SH-SY5Y (cell line): ENCODE results near the gene ZFR2.

Experiments used
- GATA2 ChIP-seq: IDR thresholded peaks from 2 replicates; pipeline ENCODE4 v1.6.1; 2011; ENCODE audit warnings: mild to moderate bottlenecking, low read depth, low read length
- GATA3 ChIP-seq: IDR thresholded peaks from 2 replicates; pipeline ENCODE4 v1.6.1; 2011; ENCODE audit warnings: low read depth, mild to moderate bottlenecking, low read length, moderate library complexity

ZFR2 gene

DNA sequence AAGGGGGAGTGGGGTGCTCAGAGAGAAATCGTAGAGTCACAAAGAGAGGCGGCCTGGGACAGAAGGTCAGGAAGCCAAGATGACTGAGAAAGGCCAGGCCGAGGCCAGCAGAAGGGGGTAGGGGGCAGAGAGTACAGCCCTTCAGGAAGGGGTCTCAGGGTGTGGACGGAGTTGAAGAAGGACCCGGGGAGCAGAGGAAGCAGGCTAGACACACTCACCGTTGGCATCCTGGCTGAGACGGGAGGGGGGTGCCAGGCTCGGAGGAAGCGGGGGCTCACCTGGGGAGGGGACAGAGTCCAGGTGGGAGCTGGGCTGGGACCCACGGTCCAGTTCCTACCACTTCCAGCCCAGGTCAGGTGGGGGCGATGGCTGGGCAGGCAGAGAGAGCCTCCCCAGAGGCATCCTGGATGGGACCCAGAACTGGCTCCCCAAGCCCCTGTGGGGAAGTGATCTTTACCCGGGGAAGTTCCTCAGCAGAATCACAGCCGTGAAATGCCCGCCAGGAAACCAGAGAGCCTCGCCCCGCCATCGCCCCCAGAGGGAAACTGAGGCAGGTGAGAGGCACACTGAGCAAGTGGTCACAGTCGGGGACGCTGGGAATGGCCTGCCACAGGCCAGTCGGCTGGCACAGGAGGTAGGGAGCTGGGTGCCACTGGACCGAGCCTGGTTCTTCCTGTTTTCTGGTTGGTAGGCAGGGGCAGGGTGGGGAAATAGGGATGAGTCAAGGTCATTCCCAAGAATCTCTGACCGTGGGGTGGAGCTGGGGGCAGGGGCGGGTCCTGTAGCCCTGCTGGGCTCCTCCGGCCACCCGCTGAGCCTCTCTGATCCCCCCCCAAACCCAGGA is 84.0 kb downstream of the ZFR2 start:
- TF ChIP-seq GATA3 (no peak), GATA2 (no peak)

DNA sequence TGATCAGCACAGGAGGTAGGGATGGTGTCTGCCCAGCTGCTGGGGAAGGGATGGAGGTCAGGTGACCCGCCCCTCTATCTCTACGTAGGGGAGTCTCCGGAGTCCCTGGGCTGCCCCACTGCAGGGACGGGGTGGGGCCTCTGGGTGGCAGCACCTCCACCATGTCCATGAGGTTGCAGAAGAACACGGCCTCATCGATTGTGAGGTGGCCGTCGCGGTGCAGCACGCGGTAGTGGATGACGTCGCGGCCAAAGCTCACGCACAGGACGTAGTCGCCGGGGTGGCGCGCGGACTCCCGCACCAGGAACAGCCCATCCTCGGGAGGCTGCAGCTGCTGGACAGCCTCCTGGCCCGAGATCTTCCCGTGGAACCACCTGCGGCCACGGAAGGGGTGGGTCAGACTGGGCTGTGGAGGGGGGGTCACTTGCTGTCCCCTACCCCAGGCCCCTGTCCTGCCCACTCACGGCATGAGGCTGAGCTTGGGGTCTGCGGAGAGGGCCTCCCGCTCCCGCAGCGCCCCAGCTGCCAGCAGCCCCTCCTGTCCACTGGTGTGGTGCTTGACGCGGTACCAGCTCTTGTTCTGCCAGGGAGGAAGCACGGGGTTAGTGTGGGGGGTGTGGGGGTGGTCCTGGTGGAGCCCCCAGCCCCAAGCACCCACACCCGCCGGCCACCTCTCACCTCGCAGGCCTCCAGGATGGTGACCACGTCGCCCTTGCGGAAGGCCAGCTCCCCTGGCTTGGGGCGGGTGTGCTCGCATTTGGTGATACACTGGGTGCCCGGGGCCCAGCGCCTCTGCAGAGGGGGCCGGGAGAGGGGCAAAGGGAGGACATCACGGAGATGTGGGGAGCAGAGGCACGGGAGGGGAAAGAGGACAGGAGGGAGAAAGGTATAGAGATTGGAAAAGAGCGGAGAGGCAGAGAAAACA is 84.9 kb downstream of the ZFR2 start:
- TF ChIP-seq GATA2 = no peak
- TF ChIP-seq GATA3 = no peak

DNA sequence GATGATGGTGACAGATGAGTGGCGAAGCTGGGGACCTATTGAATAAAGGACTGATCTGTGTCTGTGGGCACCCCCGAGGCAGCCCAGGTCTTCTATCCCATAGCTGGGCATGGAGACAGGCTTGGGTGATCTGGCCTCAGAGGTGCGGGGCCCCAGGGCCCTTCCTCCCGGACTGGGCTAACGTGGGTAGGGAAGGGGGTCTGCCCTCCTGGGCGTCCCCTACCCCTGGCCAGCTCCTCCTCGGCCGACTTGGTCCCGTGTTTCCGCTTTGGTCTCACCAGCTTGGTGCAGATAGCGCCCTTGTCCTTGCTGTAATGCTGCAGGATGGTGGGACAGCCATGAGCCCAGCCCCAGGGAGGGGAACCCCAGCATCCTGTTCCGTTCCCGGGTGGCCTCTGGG is 85.9 kb downstream of the ZFR2 start:
- no peak for TF ChIP-seq GATA3
- TF ChIP-seq GATA2 = no peak

DNA sequence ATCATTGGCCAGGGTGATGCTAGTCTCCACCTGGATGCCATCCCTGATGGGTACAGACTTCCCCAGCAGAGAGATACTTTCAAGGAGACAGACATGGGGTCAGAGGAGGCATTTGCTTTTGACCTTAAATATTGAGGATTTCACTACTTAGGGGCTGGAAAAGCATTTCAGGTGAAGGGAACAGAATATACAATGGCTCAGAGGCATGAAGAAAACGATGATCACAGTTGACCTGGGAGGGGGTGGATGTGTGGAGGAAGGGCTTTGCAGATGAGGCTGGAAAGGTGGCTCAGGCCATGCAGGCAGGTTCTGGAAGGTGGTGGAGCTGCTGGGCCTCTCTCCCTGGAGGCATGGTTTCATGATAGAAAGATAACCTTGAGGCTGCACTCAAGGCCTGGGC is 86.5 kb downstream of the ZFR2 start:
- TF ChIP-seq GATA3 (no peak), GATA2 (no peak)

DNA sequence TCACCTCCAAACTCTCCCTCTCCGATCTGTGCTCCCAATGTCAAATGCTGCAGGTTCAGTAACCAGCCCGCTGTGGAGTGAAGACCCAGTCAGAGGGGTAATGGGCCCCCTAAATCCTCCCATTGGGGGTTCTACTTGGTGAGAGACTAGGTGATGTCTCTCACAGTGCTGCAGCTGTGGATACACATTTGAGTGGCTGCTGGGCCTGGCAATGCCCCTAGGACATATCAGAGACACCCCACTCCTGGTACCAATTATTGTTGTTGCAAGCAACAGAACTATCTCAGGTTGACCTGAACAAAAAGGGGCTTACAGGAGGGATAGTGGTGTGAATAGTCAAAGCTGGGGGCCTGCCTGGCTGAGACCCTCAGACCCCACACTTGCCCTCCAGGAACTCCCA is 87.2 kb downstream of the ZFR2 start:
- TF ChIP-seq GATA2 = no peak
- no peak for TF ChIP-seq GATA3

DNA sequence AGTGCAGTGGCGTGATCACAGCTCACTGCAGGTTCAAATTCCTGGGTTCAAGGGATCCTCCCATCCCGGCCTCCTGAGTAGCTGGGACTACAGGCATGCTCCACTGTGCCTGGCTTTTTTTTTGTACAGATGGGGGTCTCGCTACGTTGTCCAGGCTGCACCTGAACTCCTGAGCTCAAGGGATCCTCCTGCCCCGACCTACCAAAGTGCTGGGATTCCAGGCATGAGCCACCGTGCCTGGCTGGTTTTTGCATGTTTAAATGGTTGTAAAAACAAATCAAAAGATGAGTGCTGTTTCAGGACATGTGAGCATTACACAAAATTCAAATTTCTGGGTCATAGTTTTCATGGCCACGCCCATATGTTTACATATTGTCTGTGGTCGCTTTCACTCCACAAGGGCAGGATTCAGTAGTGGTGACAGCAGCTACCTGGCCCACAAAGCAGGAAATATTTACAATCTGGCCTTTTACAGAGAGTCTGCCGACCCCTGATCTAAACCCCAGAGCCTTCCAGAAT is 88.0 kb downstream of the ZFR2 start:
- TF ChIP-seq GATA3 (no peak), GATA2 (no peak)

DNA sequence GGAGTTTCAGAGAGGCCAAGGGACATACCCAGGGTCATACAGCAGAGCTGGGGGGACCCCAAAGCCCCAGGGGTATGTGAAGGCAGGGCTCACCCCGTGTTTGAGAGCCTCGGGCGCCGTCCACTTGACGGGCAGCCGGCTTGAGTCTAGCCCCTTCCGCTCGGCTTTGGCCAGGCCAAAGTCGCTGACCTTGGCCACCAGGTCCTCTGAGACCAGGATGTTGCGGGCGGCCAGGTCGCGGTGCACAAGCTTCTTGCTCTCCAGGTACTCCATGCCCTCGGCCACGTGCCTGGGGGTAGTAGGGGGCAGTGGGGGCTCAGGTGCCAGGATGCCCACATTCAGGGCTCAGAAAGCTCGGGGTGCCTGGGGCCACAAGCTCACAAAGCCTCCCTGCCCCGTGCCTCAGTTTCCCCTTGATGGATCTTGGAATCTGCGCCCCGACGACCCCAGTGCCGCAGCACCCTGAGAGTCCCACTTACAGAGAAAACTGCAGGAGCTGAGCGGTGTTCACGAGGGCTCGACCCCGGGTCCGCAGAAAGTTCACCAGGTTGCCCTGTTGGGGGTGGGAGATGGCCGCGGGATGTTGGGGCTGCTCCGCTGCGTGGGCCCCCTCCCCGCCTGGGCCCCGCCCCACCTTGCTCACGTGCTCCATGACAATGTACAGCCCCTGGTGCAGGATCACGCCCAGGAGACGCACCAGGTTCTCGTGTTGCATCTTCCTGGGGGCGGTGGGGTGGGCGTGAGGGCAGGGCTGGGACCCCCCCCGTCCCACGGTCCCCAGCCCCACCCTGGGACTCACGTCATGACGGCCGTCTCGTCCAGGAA is 89.7 kb downstream of the ZFR2 start:
- TF ChIP-seq GATA3 = no peak
- TF ChIP-seq GATA2 = no peak

DNA sequence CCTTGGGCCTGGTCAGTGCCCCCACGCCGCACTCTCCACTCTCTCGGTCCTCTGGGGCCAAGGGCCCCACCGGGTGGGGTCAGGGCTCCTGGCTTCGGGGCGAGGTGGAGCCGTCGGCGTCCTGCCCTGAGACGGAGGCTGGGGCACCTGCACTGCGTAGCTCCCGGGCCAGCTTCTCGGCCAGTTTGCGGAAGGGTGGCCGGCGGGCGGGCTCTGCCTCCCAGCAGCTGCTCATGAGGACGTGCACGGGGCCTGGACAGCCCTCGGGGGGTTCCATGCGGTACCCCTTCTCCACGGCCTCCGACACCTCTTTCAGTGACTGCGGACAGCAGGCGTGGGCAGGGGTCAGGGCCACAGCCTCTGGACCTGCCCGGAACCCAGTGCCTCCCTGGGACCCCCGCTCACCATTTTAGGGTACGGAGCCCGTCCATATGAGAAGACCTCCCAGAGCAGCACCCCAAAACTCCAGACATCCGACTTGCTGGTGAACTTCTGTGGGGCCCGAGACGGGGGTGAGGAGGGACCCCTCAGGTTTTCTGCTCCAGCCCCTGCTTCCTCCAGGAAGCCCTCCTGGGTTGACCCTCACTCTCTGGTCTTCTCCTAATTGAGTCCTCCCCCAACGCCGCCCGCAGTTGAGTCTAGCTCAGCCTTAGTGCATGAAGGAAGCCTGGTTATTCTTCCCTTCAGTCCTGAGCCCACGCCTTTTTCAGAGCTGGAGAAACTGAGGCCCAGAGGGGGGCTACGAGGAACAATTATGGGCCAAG is 90.6 kb downstream of the ZFR2 start:
- TF ChIP-seq GATA3 = no peak

DNA sequence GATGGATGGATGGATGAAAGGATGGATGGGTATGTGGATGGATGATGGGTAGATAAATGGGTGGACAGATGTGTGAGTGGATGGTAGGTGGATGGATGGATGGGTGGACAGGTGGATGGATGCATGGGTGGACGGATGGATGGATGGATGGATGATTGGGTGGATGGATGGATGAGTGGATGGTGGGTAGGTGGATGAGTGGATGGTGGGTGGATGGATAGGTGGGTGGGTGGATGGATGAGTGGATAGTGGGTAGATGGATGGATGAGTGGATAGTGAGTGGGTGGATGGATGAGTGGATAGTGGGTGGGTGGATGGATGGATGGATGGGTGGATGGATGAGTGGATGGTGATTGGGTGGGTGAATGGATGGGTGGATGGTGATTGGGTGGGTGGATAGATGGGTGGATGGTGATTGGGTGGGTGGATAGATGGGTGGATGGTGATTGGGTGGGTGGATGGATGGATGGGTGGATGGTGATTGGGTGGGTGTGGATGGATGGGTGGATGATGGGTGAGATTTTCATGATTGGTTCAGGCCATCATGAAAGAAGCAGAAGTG is 92.3 kb downstream of the ZFR2 start:
- no peak for TF ChIP-seq GATA3
- TF ChIP-seq GATA2 = no peak

DNA sequence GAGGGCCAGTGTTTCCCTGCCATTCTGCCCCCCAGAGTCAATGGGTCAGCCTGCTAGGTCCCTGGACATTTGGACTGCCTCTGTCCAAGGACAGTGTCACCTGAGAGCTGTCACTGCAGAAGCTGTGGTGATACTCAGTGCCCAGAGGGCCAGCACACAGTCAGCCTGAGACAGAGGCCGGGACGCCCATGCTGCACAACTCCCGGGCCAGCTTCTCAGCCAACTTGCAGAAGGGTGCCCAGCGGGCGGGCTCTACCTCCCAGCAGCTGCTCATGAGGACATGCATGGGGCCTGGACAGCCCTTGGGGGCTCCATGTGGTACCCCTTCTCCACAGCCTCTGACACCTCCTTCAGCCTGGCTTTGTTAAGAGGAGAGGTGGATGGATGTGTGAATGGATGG is 93.0 kb downstream of the ZFR2 start:
- TF ChIP-seq GATA2 (no peak), GATA3 (no peak)

DNA sequence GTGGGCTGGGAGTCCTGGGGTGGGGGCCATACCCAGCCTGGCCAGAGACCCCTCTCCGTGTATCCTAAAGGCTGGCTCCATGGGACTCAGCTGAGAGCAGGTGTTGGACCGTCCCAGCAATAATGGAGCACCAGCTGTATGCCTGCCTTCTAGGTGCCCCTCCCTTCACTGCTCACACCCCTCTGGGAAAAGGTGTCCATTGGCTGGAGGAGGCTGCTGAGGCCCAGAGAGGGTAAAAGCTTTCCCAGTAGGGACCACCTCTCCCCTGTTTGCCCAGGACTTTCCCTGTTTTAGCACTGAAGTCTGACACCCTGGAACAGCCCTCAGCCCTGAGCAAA is 93.5 kb downstream of the ZFR2 start:
- TF ChIP-seq GATA3 (no peak), GATA2 (no peak)

DNA sequence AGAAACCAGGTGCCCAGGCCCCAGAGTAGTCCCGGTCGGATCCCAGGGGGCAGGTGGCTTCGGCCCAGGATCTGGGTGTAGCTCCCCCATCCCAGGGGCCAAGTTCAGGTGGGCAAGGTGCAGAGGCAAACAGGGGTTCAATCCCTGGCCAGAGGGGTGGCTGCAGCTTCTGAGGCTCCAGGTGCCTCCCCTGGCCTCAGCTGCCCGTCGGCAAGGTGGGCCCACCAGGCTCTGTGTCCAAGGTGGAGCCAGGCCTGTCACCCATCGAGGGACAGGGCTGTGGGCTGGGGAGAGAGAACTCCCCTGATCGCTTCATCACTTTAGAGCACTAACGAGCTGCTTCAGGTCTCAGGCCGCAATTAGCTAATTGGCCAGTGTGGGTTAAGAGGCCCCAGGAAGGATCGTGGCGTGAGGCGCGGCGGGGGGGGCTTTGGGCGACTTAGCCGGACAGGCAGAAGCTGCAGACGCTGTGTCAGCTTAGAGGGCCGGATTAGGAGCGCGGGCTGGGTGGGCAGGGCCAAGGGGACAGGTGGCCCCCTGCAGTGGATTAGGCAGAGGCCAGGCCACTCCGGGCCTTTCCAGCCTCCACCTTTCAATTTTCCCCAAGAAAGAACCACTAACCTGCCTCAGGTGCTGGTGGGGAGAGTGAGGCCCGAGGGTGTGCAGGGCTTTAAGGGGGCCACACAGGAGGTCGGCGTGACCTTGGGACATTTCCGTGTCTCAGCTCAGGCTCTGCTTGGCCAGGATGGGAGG is 94.0 kb downstream of the ZFR2 start:
- no peak for TF ChIP-seq GATA2
- no peak for TF ChIP-seq GATA3
